GM19395 (cell line): ENCODE data around the gene GOSR1.
"Not testable (repeated sequence)": the region's sequence is repeated elsewhere in the genome, so short reads cannot be mapped to it uniquely, and the experiment has no call there.

Experiments
- ATAC-seq: cut with Tn5 transposase; IDR thresholded peaks from one replicate; pipeline ENCODE4 v1.9.1; 2021; ENCODE audit warnings: mild to moderate bottlenecking, moderate library complexity; ENCODE audit not compliant: unreplicated experiment

The GOSR1 gene

GRCh38 chr17:30573603-30574175 is 96.5 kb downstream of the GOSR1 start:
- no peak for ATAC-seq

GRCh38 chr17:30574309-30574708 is 97.1 kb downstream of the GOSR1 start:
- not testable (repeated sequence) for ATAC-seq

GRCh38 chr17:30574806-30575205 is 97.6 kb downstream of the GOSR1 start:
- ATAC-seq: not testable (repeated sequence)

GRCh38 chr17:30575648-30576325 is 98.6 kb downstream of the GOSR1 start:
- not testable (repeated sequence) for ATAC-seq

GRCh38 chr17:30576326-30576861 is 99.2 kb downstream of the GOSR1 start:
- no peak for ATAC-seq
